ENCODE measurements around the gene SHOX. TPM values are rescaled to one million over a fixed set of nuclear protein-coding genes. Genes with fewer than 3 reads are reported as not detected.

Gene SHOX
- total RNA-seq, 1 experiment from 2014 or later: not detected

GRCh38 chrX:627995-628394 lies 2.6 kb upstream of the SHOX start:
- Histone ChIP-seq H4K20me1 (ENCODE audit: insufficient read depth) (no peaks in the 10 kb centered on the region), H3K9ac (ENCODE audit: low read length) (no peak overlapping the region), H3K27me3 (ENCODE audit: insufficient read depth, low read length) (no peaks in the 10 kb centered on the region), H3K9me2 (ENCODE audit: insufficient read depth) (no peaks in the 10 kb centered on the region), H2AFZ (ENCODE audit: low read depth, low read length, poor library complexity, severe bottlenecking) (no peak overlapping the region), H3K27ac (ENCODE audit: low read depth, low read length) (no peak overlapping the region), H3K79me2 (ENCODE audit: insufficient read depth, low read length) (no peaks in the 10 kb centered on the region), H3K4me2 (ENCODE audit: low read length) (no peak overlapping the region), H3K36me3 (ENCODE audit: control insufficient read depth in 1 of 2, insufficient read depth in 2 of 2, low read length in 2 of 2) (no peaks in the 10 kb centered on the region), H3K9me3 (ENCODE audit: control insufficient read depth in 1 of 2, insufficient read depth in 1 of 2, low read depth in 1 of 2, low read length in 2 of 2) (no peaks in the 10 kb centered on the region), H3K4me3 (replicated peaks in 1 of 2; ENCODE audit: low read depth in 1 of 2, low read length in 2 of 2) (no peak overlapping the region), H3K4me1 (ENCODE audit: control insufficient read depth in 1 of 2, insufficient read depth in 2 of 2, low read length in 2 of 2) (no peaks in the 10 kb centered on the region)
- CTCF ChIA-PET: no interaction called here
- intact Hi-C loops (cut with micrococcal nuclease): no loop called here
- no peak for DNase-seq (ENCODE audit: low read depth, low spot score)
- POLR2A ChIA-PET: no interaction called here
- no peak for TF ChIP-seq FOSL1 (IDR thresholded peaks at IDR 0.05; ENCODE audit: low read depth)
- no peak for TF ChIP-seq SIN3A (IDR thresholded peaks at IDR 0.05; ENCODE audit: low read depth)
- TF ChIP-seq, protein P1, sequence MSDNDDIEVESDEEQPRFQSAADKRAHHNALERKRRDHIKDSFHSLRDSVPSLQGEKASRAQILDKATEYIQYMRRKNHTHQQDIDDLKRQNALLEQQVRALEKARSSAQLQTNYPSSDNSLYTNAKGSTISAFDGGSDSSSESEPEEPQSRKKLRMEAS (IDR thresholded peaks at IDR 0.05): no peak
- TF ChIP-seq ZFX (IDR thresholded peaks at IDR 0.05): no peak
- TF ChIP-seq CEBPB (IDR thresholded peaks at IDR 0.05; ENCODE audit: low read depth): no peak
- RAD21 ChIA-PET (ENCODE audit: low non-redundant PET in 1 of 2, low total read pairs in 2 of 2, uncharacterized antibody in 2 of 2, unreplicated experiment in 2 of 2): no interaction called here
- BruUV-seq (replicated peaks): no TSS peak
- ATAC-seq: no peak

DNA sequence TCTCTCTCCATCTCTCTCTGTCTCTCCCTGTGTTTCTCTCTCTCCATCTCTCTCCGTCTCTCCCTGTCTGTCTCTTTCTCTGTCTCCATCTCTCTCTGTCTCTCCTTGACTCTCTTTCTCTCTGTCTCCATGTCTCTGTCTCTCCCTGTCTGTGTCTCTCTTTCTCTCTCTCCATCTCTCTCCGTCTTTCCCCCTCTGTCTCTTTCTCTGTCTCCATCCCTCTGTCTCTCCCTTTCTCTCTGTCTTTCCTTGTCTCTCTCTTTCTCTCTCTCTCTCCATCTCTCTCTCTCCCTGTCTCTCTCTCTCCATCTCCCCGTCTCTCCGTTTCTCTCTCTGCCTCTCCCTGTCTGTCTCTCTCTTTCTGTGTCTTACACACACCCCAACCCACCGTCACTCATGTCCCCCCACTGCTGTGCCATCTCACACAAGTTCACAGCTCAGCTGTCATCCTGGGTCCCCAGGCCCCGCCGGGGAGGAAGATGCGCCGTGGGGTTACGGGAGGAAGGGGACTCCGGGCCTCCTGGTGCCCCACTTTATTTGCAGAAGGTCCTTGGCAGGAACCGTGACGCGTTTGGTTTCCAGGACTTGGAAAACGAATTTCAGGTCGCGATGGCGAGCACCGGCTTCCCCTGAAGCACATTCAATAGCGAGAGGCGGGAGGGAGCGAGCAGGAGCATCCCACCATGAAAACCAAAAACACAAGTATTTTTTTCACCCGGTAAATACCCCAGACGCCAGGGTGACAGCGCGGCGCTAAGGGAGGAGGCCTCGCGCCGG lies 1.2 kb upstream of the SHOX start:
- no peak overlapping the region for H3K27ac ChIP-seq (ENCODE audit: low read depth, low read length)
- no peaks in the 10 kb centered on the region for H3K36me3 ChIP-seq (ENCODE audit: control insufficient read depth in 1 of 2, insufficient read depth in 2 of 2, low read length in 2 of 2)
- ATAC-seq: no peak
- intact Hi-C loops (cut with micrococcal nuclease): no loop called here
- no peaks in the 10 kb centered on the region for H3K4me1 ChIP-seq (ENCODE audit: control insufficient read depth in 1 of 2, insufficient read depth in 2 of 2, low read length in 2 of 2)
- H3K9ac ChIP-seq (ENCODE audit: low read length): no peak overlapping the region
- DNase-seq (ENCODE audit: low read depth, low spot score): no peak
- RAD21 ChIA-PET (ENCODE audit: low non-redundant PET in 1 of 2, low total read pairs in 2 of 2, uncharacterized antibody in 2 of 2, unreplicated experiment in 2 of 2): no interaction called here
- TF ChIP-seq YY1 (IDR thresholded peaks at IDR 0.05; ENCODE audit: extremely low read depth, insufficient replicate concordance, low read depth, low read length): no peak
- TF ChIP-seq JUND (IDR thresholded peaks at IDR 0.05): no peak
- POLR2A ChIA-PET: no interaction called here
- no TSS peak for BruUV-seq (replicated peaks)
- no peaks in the 10 kb centered on the region for H3K79me2 ChIP-seq (ENCODE audit: insufficient read depth, low read length)
- H4K20me1 ChIP-seq (ENCODE audit: insufficient read depth): no peaks in the 10 kb centered on the region
- no peaks in the 10 kb centered on the region for H3K9me3 ChIP-seq (ENCODE audit: control insufficient read depth in 1 of 2, insufficient read depth in 1 of 2, low read depth in 1 of 2, low read length in 2 of 2)
- H3K9me2 ChIP-seq (ENCODE audit: insufficient read depth): no peaks in the 10 kb centered on the region
- H3K4me2 ChIP-seq (ENCODE audit: low read length): no peak overlapping the region
- H3K4me3 ChIP-seq (replicated peaks in 1 of 2; ENCODE audit: low read depth in 1 of 2, low read length in 2 of 2): no peak overlapping the region
- CTCF ChIA-PET: no interaction called here
- H3K27me3 ChIP-seq (ENCODE audit: insufficient read depth, low read length): no peaks in the 10 kb centered on the region
- no peak overlapping the region for H2AFZ ChIP-seq (ENCODE audit: low read depth, low read length, poor library complexity, severe bottlenecking)
